H1 (cell line): ENCODE measurements around the gene THBS3. TPM values are rescaled to one million over a fixed set of nuclear protein-coding genes. Genes with fewer than 3 reads are reported as not detected.
"Not testable (repeated sequence)": the region's sequence is repeated elsewhere in the genome, so short reads cannot be mapped to it uniquely, and the experiment has no call there.

ENCODE experiments used
- CTCF ChIA-PET: fragments of 300-600 bp; sonication (Branson Sonifier 250); formaldehyde crosslinking; loops from one replicate; lab custom pipeline; 2021; ENCODE audit not compliant: partially characterized antibody; lab: Charles Lee
- POLR2A ChIA-PET: fragments of 300-600 bp; sonication (Branson Sonifier 250); formaldehyde crosslinking; loops from one replicate; lab custom pipeline; 2021; ENCODE audit warnings: inconsistent platforms; ENCODE audit not compliant: partially characterized antibody; lab: Charles Lee
- DNase-seq, 2 experiments: peaks; one replicate each; pipeline versions ENCODE4 v3.0.0 to v3.0.0-alpha.2; 2010 to 2022; ENCODE audit warnings: low spot score in 2 of 2, low read depth in 1 of 2, mixed read lengths in 1 of 2
- FAIRE-seq: peaks from 2 replicates; lab custom pipeline; 2011; peaks lifted over from hg19 to GRCh38; lab: Jason Lieb, UNC
- H2AFZ ChIP-seq: 2 replicates; pipeline ENCODE4 v1.8.1; 2012; ENCODE audit warnings: low read length, inconsistent platforms
- H2AK5ac ChIP-seq: 2 replicates; pipeline ENCODE4 v1.6.1; 2013; ENCODE audit warnings: low read depth, low read length
- H2BK120ac ChIP-seq: replicated peaks from 2 replicates; pipeline ENCODE3; 2013; ENCODE audit warnings: low read depth, low read length, inconsistent platforms
- H2BK12ac ChIP-seq: 2 replicates; pipeline ENCODE4 v1.6.1; 2013; ENCODE audit warnings: low read depth, low read length
- H2BK15ac ChIP-seq: 2 replicates; pipeline ENCODE4 v1.6.1; 2013; ENCODE audit warnings: low read length
- H2BK20ac ChIP-seq: 2 replicates; pipeline ENCODE4 v1.6.1; 2013; ENCODE audit warnings: low read length
- H2BK5ac ChIP-seq: 2 replicates; pipeline ENCODE4 v1.6.1; 2013; ENCODE audit warnings: low read depth, low read length
- H3K14ac ChIP-seq: 2 replicates; pipeline ENCODE4 v1.6.1; 2013; ENCODE audit warnings: inconsistent platforms; ENCODE audit not compliant: insufficient read length
- H3K18ac ChIP-seq: 2 replicates; pipeline ENCODE4 v1.6.1; 2013; ENCODE audit warnings: low read length; ENCODE audit errors: extremely low read depth
- H3K23ac ChIP-seq: 2 replicates; pipeline ENCODE4 v1.6.1; 2013; ENCODE audit warnings: inconsistent platforms; ENCODE audit not compliant: insufficient read length
- H3K23me2 ChIP-seq: 2 replicates; pipeline ENCODE4 v1.6.1; 2013; ENCODE audit warnings: low read depth, low read length
- H3K27ac ChIP-seq: 2 replicates; pipeline ENCODE4 v1.6.1; 2011; ENCODE audit warnings: low read depth, low read length, inconsistent platforms
- H3K27me3 ChIP-seq, 4 experiments: replicated peaks in 1 of 4; 1 replicate in 1 of 4; 2 replicates in 3 of 4; pipeline versions ENCODE4 v1.6.1 to v1.8.1; 2011 to 2013; ENCODE audit warnings: low read length in 3 of 4, mild to moderate bottlenecking in 3 of 4, inconsistent platforms in 2 of 4, mixed read lengths in 2 of 4, moderate library complexity in 1 of 4; ENCODE audit not compliant: control insufficient read depth in 3 of 4, insufficient read depth in 3 of 4; ENCODE audit errors: extremely low read depth in 1 of 4
- H3K36me3 ChIP-seq, 4 experiments: 2 replicates each; pipeline versions ENCODE4 v1.6.1 to v1.8.1; 2011 to 2013; ENCODE audit warnings: mild to moderate bottlenecking in 4 of 4, low read length in 3 of 4, moderate library complexity in 2 of 4, control low read depth in 1 of 4, inconsistent platforms in 1 of 4; ENCODE audit not compliant: insufficient read depth in 4 of 4, control insufficient read depth in 2 of 4
- H3K4ac ChIP-seq: replicated peaks from 2 replicates; pipeline ENCODE3; 2013; ENCODE audit warnings: low read length, low read depth, mixed read lengths, inconsistent platforms; ENCODE audit not compliant: insufficient read length
- H3K4me1 ChIP-seq, 4 experiments: replicated peaks in 1 of 4; 1 replicate in 1 of 4; 2 replicates in 3 of 4; pipeline versions ENCODE4 v1.6.1 to v1.8.1; 2011 to 2013; ENCODE audit warnings: low read length in 3 of 4, inconsistent platforms in 2 of 4, mixed read lengths in 1 of 4; ENCODE audit not compliant: insufficient read depth in 4 of 4, control insufficient read depth in 3 of 4
- H3K4me2 ChIP-seq, 2 experiments: 2 replicates each; pipeline versions ENCODE4 v1.6.1 to v1.8.1; 2011 to 2013; ENCODE audit warnings: low read depth in 2 of 2, low read length in 2 of 2, control low read depth in 1 of 2, inconsistent platforms in 1 of 2, mild to moderate bottlenecking in 1 of 2; ENCODE audit not compliant: insufficient read depth in 1 of 2
- H3K4me3 ChIP-seq, 4 experiments: fragments of 200-600, 300-600 bp in 1 of 4; sonication (generic), shearing (Covaris generic), sonication (Bioruptor Twin) in 1 of 4; 2 replicates each; pipeline versions ENCODE4 v1.5.1 to v1.8.1; 2011 to 2016; ENCODE audit warnings: low read length in 4 of 4, low read depth in 3 of 4, control low read depth in 2 of 4, inconsistent platforms in 2 of 4, mild to moderate bottlenecking in 2 of 4, mixed read lengths in 1 of 4, moderate library complexity in 1 of 4; ENCODE audit not compliant: insufficient read depth in 2 of 4; ENCODE audit errors: extremely low read depth in 1 of 4
- H3K56ac ChIP-seq: replicated peaks from 2 replicates; pipeline ENCODE3; 2013; ENCODE audit warnings: low read depth, mild to moderate bottlenecking, mixed read lengths, low read length, inconsistent platforms; ENCODE audit not compliant: insufficient read length
- H3K79me1 ChIP-seq: 2 replicates; pipeline ENCODE4 v1.6.1; 2013; ENCODE audit warnings: low read depth, low read length, control low read depth
- H3K79me2 ChIP-seq, 2 experiments: 2 replicates each; pipeline versions ENCODE4 v1.6.1 to v1.8.1; 2012 to 2013; ENCODE audit warnings: low read length in 2 of 2, mild to moderate bottlenecking in 2 of 2, inconsistent platforms in 1 of 2; ENCODE audit not compliant: insufficient read depth in 2 of 2, control insufficient read depth in 1 of 2
- H3K9ac ChIP-seq, 4 experiments: replicated peaks in 1 of 4; 1 replicate in 1 of 4; 2 replicates in 3 of 4; pipeline versions ENCODE4 v1.6.1 to v1.8.1; 2011 to 2013; ENCODE audit warnings: low read depth in 3 of 4, low read length in 3 of 4, control low read depth in 2 of 4, mild to moderate bottlenecking in 2 of 4, moderate library complexity in 2 of 4, inconsistent platforms in 1 of 4; ENCODE audit errors: extremely low read depth in 1 of 4
- H3K9me3 ChIP-seq, 2 experiments: 2 replicates each; pipeline versions ENCODE4 v1.6.1 to v1.8.1; 2012 to 2013; ENCODE audit warnings: mild to moderate bottlenecking in 2 of 2, moderate library complexity in 2 of 2, control low read depth in 1 of 2, inconsistent platforms in 1 of 2, low read depth in 1 of 2, low read length in 1 of 2, mixed read lengths in 1 of 2; ENCODE audit not compliant: insufficient read depth in 2 of 2
- H4K20me1 ChIP-seq, 2 experiments: replicated peaks in 1 of 2; 2 replicates each; pipeline versions ENCODE3 to v1.8.1; 2011 to 2013; ENCODE audit warnings: inconsistent platforms in 2 of 2, low read length in 2 of 2, mild to moderate bottlenecking in 1 of 2; ENCODE audit not compliant: insufficient read depth in 2 of 2, control insufficient read depth in 1 of 2
- H4K5ac ChIP-seq: 2 replicates; pipeline ENCODE4 v1.6.1; 2013; ENCODE audit warnings: low read length, low read depth, mixed read lengths, inconsistent platforms; ENCODE audit not compliant: insufficient read length
- H4K8ac ChIP-seq: 2 replicates; pipeline ENCODE4 v1.8.0; 2013; ENCODE audit warnings: mild to moderate bottlenecking, moderate library complexity, low read length, inconsistent platforms; ENCODE audit not compliant: insufficient read depth; ENCODE audit errors: extremely low read depth
- H4K91ac ChIP-seq: replicated peaks from 2 replicates; pipeline ENCODE3; 2013; ENCODE audit warnings: low read length, mixed read lengths, inconsistent platforms; ENCODE audit not compliant: insufficient read length
- CBX5 ChIP-seq: fragments of 300-800, 300-1000 bp; sonication (generic); IDR thresholded peaks from 2 replicates; pipeline ENCODE4 v1.7.1; 2016; ENCODE audit warnings: antibody characterized with exemption, low read length, low read depth
- CTBP2 ChIP-seq: IDR thresholded peaks from 2 replicates; pipeline ENCODE4 v1.7.0; 2011; ENCODE audit warnings: borderline replicate concordance, mild to moderate bottlenecking, moderate library complexity, mixed read lengths, low read length; ENCODE audit not compliant: insufficient read depth, insufficient read length
- MAX ChIP-seq: IDR thresholded peaks from 2 replicates; pipeline ENCODE4 v1.6.1; 2012; ENCODE audit warnings: inconsistent platforms
- SIX5 ChIP-seq: IDR thresholded peaks from 2 replicates; pipeline ENCODE4 v1.6.1; 2011; ENCODE audit warnings: mild to moderate bottlenecking, low read depth, low read length
- WGBS, 2 experiments: shearing (Covaris generic) in 1 of 2; methylation state at CpG; one replicate each; pipeline versions ENCODE4 v1.1.6 to v1.1.7; 2013 to 2015; ENCODE audit warnings: low lambda C conversion rate in 2 of 2, mixed read lengths in 2 of 2, inconsistent platforms in 1 of 2, low coverage in 1 of 2, missing lambda C conversion rate in 1 of 2; ENCODE audit not compliant: insufficient replicate concordance in 2 of 2, insufficient coverage in 1 of 2, insufficient read length in 1 of 2; ENCODE audit errors: extremely low coverage in 1 of 2, missing lambda C conversion rate in 1 of 2; 5-methylcytosine and 5-hydroxymethylcytosine counted together
- polyA plus RNA-seq, 7 experiments: library from polyadenylated mRNA; depleted of rRNA in 3 of 7; stranded (reverse) in 5 of 7; unstranded in 2 of 7; fragments of >200 nt in 5 of 7; fragments of 200-250 nt in 2 of 7; gene quantifications; 1 replicate in 5 of 7; 2 replicates in 1 of 7; 4 replicates in 1 of 7; pipeline versions ENCODE4 v1.2.1 to v1.2.3, GENCODE V29; 2011 to 2013; ENCODE audit warnings: missing spikeins in 2 of 7, mixed read lengths in 2 of 7
- total RNA-seq: library from RNA; stranded (reverse); fragmentation: NEBNext Ultra II Directional; extraction: Animal tissue kit (Norgen Biotek cat#: 25700); gene quantifications from 2 replicates; pipeline ENCODE4 v1.2.1, GENCODE V29; 2021

Gene THBS3
- total and polyA plus RNA-seq, 2 of the 8 experiments (the other 6 are each of a cell fraction or from before 2014, with no cell fraction given) = 3.0 to 3.5 TPM

GRCh38 chr1:155223047-155223446 is 15.3 kb upstream of the THBS3 start (continued):
- TF ChIP-seq SIX5 (no peak), CBX5 (no peak), CTBP2 (no peak), MAX (no peak)
- TF ChIP-seq, all 59 proteins: peak for 0

DNA sequence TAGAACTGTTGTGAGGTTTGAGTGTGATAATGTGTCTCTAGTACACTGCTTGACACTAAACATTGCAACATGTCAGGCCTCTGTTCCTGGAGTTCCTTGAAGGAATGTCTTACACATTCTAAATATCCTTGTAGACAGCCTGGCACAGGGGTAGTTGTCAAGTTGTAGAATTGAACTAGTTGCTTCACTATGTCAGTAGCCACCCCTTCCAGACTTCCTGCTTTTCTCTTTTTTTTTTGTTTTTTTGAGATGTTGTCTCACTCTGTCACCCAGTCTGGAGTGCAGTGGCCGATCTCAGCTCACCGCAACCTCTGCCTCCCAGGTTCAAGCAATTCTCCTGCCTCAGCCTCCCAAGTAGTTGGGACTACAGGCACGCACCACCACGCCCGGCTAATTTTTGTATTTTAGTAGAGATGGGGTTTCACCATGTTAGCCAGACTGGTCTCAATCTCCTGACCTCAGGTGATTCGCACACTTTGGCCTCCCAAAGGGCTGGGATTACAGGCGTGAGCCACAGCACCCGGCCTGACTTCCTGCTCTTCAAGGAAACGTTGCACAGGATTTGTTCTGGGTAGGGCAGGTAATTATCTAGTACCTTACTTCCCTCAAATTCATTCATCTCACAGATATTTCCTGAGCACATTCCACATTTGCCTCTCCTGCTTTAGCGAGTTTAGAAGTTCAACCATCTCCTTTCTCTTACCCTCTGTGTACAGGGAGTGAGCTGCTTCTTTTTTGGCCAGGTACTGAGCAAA is 12.7 kb upstream of the THBS3 start:
- not testable (repeated sequence) for H3K14ac ChIP-seq, H3K4me3 ChIP-seq, H3K27me3 ChIP-seq, H3K36me3 ChIP-seq, H4K8ac ChIP-seq, H3K9me3 ChIP-seq, H2BK12ac ChIP-seq, H3K79me2 ChIP-seq, H3K4me1 ChIP-seq, H2AK5ac ChIP-seq, H4K5ac ChIP-seq, H3K18ac ChIP-seq, H2BK120ac ChIP-seq, H3K56ac ChIP-seq, H4K20me1 ChIP-seq, H2BK15ac ChIP-seq, H3K4me2 ChIP-seq, H4K91ac ChIP-seq, H2AFZ ChIP-seq, H3K9ac ChIP-seq, H3K79me1 ChIP-seq, H2BK20ac ChIP-seq, H3K23ac ChIP-seq, FAIRE-seq, DNase-seq, H2BK5ac ChIP-seq, H3K4ac ChIP-seq, H3K27ac ChIP-seq, H3K23me2 ChIP-seq
- POLR2A ChIA-PET = interaction anchor here (0.9 to 11.9 kb wide), 7 partner anchors 9 to 102 kb away, joined by 3 to 235 read pairs (median 5); partner anchors contain the start of genes KRTCAP2, MTX1, SCAMP3 and THBS3
- CTCF ChIA-PET = interaction anchor here (2.5 kb wide), 1 partner anchor 13 kb away, joined by 16 read pairs; the partner anchor contains the start of genes MTX1 and THBS3
- 94% methylated on average over 10 of the region's 10 CpGs; no CpG with 5 or more reads in 1 of the 2 experiments for WGBS, 2 experiments
